ENCODE measurements around the gene SRA1. TPM values are rescaled to one million over a fixed set of nuclear protein-coding genes. Genes with fewer than 3 reads are reported as not detected.

SRA1 gene
- total and polyA plus RNA-seq, 2 of the 8 experiments (the other 6 are each of a cell fraction or from before 2014, with no cell fraction given) = 27.4 to 39.4 TPM

- TF ChIP-seq, protein P1, sequence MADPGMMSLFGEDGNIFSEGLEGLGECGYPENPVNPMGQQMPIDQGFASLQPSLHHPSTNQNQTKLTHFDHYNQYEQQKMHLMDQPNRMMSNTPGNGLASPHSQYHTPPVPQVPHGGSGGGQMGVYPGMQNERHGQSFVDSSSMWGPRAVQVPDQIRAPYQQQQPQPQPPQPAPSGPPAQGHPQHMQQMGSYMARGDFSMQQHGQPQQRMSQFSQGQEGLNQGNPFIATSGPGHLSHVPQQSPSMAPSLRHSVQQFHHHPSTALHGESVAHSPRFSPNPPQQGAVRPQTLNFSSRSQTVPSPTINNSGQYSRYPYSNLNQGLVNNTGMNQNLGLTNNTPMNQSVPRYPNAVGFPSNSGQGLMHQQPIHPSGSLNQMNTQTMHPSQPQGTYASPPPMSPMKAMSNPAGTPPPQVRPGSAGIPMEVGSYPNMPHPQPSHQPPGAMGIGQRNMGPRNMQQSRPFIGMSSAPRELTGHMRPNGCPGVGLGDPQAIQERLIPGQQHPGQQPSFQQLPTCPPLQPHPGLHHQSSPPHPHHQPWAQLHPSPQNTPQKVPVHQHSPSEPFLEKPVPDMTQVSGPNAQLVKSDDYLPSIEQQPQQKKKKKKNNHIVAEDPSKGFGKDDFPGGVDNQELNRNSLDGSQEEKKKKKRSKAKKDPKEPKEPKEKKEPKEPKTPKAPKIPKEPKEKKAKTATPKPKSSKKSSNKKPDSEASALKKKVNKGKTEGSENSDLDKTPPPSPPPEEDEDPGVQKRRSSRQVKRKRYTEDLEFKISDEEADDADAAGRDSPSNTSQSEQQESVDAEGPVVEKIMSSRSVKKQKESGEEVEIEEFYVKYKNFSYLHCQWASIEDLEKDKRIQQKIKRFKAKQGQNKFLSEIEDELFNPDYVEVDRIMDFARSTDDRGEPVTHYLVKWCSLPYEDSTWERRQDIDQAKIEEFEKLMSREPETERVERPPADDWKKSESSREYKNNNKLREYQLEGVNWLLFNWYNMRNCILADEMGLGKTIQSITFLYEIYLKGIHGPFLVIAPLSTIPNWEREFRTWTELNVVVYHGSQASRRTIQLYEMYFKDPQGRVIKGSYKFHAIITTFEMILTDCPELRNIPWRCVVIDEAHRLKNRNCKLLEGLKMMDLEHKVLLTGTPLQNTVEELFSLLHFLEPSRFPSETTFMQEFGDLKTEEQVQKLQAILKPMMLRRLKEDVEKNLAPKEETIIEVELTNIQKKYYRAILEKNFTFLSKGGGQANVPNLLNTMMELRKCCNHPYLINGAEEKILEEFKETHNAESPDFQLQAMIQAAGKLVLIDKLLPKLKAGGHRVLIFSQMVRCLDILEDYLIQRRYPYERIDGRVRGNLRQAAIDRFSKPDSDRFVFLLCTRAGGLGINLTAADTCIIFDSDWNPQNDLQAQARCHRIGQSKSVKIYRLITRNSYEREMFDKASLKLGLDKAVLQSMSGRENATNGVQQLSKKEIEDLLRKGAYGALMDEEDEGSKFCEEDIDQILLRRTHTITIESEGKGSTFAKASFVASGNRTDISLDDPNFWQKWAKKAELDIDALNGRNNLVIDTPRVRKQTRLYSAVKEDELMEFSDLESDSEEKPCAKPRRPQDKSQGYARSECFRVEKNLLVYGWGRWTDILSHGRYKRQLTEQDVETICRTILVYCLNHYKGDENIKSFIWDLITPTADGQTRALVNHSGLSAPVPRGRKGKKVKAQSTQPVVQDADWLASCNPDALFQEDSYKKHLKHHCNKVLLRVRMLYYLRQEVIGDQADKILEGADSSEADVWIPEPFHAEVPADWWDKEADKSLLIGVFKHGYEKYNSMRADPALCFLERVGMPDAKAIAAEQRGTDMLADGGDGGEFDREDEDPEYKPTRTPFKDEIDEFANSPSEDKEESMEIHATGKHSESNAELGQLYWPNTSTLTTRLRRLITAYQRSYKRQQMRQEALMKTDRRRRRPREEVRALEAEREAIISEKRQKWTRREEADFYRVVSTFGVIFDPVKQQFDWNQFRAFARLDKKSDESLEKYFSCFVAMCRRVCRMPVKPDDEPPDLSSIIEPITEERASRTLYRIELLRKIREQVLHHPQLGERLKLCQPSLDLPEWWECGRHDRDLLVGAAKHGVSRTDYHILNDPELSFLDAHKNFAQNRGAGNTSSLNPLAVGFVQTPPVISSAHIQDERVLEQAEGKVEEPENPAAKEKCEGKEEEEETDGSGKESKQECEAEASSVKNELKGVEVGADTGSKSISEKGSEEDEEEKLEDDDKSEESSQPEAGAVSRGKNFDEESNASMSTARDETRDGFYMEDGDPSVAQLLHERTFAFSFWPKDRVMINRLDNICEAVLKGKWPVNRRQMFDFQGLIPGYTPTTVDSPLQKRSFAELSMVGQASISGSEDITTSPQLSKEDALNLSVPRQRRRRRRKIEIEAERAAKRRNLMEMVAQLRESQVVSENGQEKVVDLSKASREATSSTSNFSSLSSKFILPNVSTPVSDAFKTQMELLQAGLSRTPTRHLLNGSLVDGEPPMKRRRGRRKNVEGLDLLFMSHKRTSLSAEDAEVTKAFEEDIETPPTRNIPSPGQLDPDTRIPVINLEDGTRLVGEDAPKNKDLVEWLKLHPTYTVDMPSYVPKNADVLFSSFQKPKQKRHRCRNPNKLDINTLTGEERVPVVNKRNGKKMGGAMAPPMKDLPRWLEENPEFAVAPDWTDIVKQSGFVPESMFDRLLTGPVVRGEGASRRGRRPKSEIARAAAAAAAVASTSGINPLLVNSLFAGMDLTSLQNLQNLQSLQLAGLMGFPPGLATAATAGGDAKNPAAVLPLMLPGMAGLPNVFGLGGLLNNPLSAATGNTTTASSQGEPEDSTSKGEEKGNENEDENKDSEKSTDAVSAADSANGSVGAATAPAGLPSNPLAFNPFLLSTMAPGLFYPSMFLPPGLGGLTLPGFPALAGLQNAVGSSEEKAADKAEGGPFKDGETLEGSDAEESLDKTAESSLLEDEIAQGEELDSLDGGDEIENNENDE (IDR thresholded peaks at IDR 0.05; ENCODE audit: insufficient replicate concordance, low read length) = no peak
- TF ChIP-seq KDM4A (IDR thresholded peaks at IDR 0.05; ENCODE audit: low read depth, low read length, severe bottlenecking) (no peak), SIRT6 (IDR thresholded peaks at IDR 0.05; ENCODE audit: low read length) (no peak), RAD21 (IDR thresholded peaks at IDR 0.05 in 1 of 2, conservative IDR thresholded peaks at IDR 0.05 in 1 of 2; ENCODE audit: low read depth in 2 of 2, low read length in 2 of 2) (no peak), EGR1 (IDR thresholded peaks at IDR 0.05; ENCODE audit: borderline replicate concordance, low read depth, low read length) (no peak), EP300 (IDR thresholded peaks at IDR 0.05; ENCODE audit: borderline replicate concordance in 1 of 2, low read depth in 2 of 2, low read length in 2 of 2) (no peak), SAP30 (IDR thresholded peaks at IDR 0.05; ENCODE audit: insufficient read depth, insufficient replicate concordance, low read length) (no peak), GTF2F1 (IDR thresholded peaks at IDR 0.05; ENCODE audit: borderline replicate concordance, low read depth, low read length) (no peak), ZNF274 (IDR thresholded peaks at IDR 0.05; ENCODE audit: borderline replicate concordance, extremely low read depth, low read length) (no peak), SIN3A (conservative IDR thresholded peaks at IDR 0.05 in 1 of 2, IDR thresholded peaks at IDR 0.05 in 1 of 2; ENCODE audit: low read depth in 1 of 2, low read length in 2 of 2) (no peak), SP4 (IDR thresholded peaks at IDR 0.05; ENCODE audit: low read length) (no peak)
These were observed 5.4 kb downstream of the SRA1 start (continued) for GRCh38 chr5:140551872-140552271.

Measured in H1 (cell line).